ENCODE data around the gene MBNL1.
"Not testable (repeated sequence)": the region's sequence is repeated elsewhere in the genome, so short reads cannot be mapped to it uniquely, and the experiment has no call there.

The MBNL1 gene

GRCh38 chr3:152362086-152362485 is 93.4 kb downstream of the MBNL1 start:
- no peak for TF ChIP-seq CTCF (IDR thresholded peaks at IDR 0.05; ENCODE audit: insufficient read depth, missing control alignments)
- FAIRE-seq (no peak), DNase-seq (ENCODE audit: insufficient read length, low spot score) (no peak)

GRCh38 chr3:152364237-152364636 is 95.5 kb downstream of the MBNL1 start:
- DNase-seq (ENCODE audit: insufficient read length, low spot score) (no peak), FAIRE-seq (no peak)
- no peak for TF ChIP-seq CTCF (IDR thresholded peaks at IDR 0.05; ENCODE audit: insufficient read depth, missing control alignments)

GRCh38 chr3:152365126-152365525 is 96.4 kb downstream of the MBNL1 start:
- no peak for TF ChIP-seq CTCF (IDR thresholded peaks at IDR 0.05; ENCODE audit: insufficient read depth, missing control alignments)
- no peak for FAIRE-seq
- no peak for DNase-seq (ENCODE audit: insufficient read length, low spot score)

- no peak for DNase-seq (ENCODE audit: insufficient read length, low spot score)
- no peak for TF ChIP-seq CTCF (IDR thresholded peaks at IDR 0.05; ENCODE audit: insufficient read depth, missing control alignments)
- FAIRE-seq = no peak
These were observed 97.3 kb downstream of the MBNL1 start for GRCh38 chr3:152365766-152366593.

GRCh38 chr3:152367192-152367591 is 98.5 kb downstream of the MBNL1 start:
- FAIRE-seq; DNase-seq (ENCODE audit: insufficient read length, low spot score): not testable (repeated sequence)

GRCh38 chr3:152372633-152373032 is 103.9 kb downstream of the MBNL1 start:
- not testable (repeated sequence) for FAIRE-seq; DNase-seq (ENCODE audit: insufficient read length, low spot score)

GRCh38 chr3:152373379-152373778 is 104.7 kb downstream of the MBNL1 start:
- FAIRE-seq (no peak), DNase-seq (ENCODE audit: insufficient read length, low spot score) (no peak)
- TF ChIP-seq CTCF (IDR thresholded peaks at IDR 0.05; ENCODE audit: insufficient read depth, missing control alignments) = no peak

GRCh38 chr3:152374262-152374990 is 105.7 kb downstream of the MBNL1 start:
- FAIRE-seq (no peak), DNase-seq (ENCODE audit: insufficient read length, low spot score) (no peak)
- no peak for TF ChIP-seq CTCF (IDR thresholded peaks at IDR 0.05; ENCODE audit: insufficient read depth, missing control alignments)
